Measurements from ENCODE around the gene SFI1. TPM values are rescaled to one million over a fixed set of nuclear protein-coding genes. Genes with fewer than 3 reads are reported as not detected.

Gene SFI1
- total RNA-seq, 1 donor from 2014 or later, result 40.6 TPM

- no peak overlapping the region for H3K4me3 Mint-ChIP-seq (ENCODE audit: unreplicated experiment)
- no peak for DNase-seq (ENCODE audit: extremely low spot score, unreplicated experiment)
- no peak for TF ChIP-seq CTCF (IDR thresholded peaks at IDR 0.05)
- H3K9me3 Mint-ChIP-seq (ENCODE audit: unreplicated experiment), result no peaks in the 10 kb centered on the region
- H3K27me3 Mint-ChIP-seq (ENCODE audit: unreplicated experiment), result no peaks in the 10 kb centered on the region
- peaks cover 9% of the 10 kb centered on the region for H3K36me3 Mint-ChIP-seq (ENCODE audit: unreplicated experiment)
- H3K4me1 Mint-ChIP-seq (ENCODE audit: unreplicated experiment), result no peaks in the 10 kb centered on the region
- no peak overlapping the region for H3K27ac Mint-ChIP-seq (ENCODE audit: unreplicated experiment)
Observed at GRCh38 chr22:31616315-31616980, 120.1 kb downstream of the SFI1 start.

- no peak overlapping the region for H3K4me3 Mint-ChIP-seq (ENCODE audit: unreplicated experiment)
- no peaks in the 10 kb centered on the region for H3K9me3 Mint-ChIP-seq (ENCODE audit: unreplicated experiment)
- no peaks in the 10 kb centered on the region for H3K4me1 Mint-ChIP-seq (ENCODE audit: unreplicated experiment)
- H3K27ac Mint-ChIP-seq (ENCODE audit: unreplicated experiment), result no peak overlapping the region
- H3K27me3 Mint-ChIP-seq (ENCODE audit: unreplicated experiment), result no peaks in the 10 kb centered on the region
- TF ChIP-seq CTCF (IDR thresholded peaks at IDR 0.05), result no peak
- H3K36me3 Mint-ChIP-seq (ENCODE audit: unreplicated experiment), result peaks cover 11% of the 10 kb centered on the region
- DNase-seq (ENCODE audit: extremely low spot score, unreplicated experiment), result no peak
Observed at GRCh38 chr22:31618057-31618456, 121.7 kb downstream of the SFI1 start.

DNA sequence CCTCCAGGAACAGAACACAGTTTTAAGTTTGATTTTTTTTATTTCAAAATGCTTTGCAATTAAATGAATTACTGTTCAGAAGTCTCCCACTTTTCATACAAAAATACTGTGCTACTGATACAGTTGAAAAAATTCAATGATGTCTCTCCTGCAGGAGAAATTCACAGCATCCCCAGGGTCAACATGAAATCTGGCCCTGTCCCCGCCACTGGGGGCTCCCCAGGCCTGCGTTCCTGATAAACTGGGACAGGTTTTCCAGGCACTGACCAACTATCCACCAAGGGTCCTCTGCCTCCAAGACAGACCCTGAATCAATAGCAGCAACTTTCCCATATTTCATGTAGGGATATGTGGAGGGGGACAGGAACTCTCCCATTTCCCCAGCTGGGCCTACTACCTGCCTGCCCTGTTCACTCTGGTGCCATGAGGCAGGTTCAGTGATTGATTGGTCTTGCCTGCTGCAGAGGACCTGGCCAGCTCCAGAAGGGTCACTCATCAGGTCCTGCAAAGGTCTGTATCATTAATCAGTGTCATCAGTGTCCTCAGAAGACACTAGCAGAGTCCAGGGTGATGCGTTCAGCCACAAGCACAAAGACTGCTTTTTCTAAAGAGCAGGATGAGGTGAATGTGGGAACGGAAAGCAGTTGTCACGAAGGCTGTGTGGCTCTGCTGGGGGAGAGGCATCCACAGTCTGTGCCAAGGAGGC, 122.3 kb downstream of the SFI1 start:
- Mint-ChIP-seq H3K9me3 (ENCODE audit: unreplicated experiment) (no peaks in the 10 kb centered on the region), H3K27ac (ENCODE audit: unreplicated experiment) (peak overlapping the region; percentile 14), H3K36me3 (ENCODE audit: unreplicated experiment) (peaks cover 11% of the 10 kb centered on the region), H3K4me1 (ENCODE audit: unreplicated experiment) (no peaks in the 10 kb centered on the region), H3K4me3 (ENCODE audit: unreplicated experiment) (no peak overlapping the region), H3K27me3 (ENCODE audit: unreplicated experiment) (no peaks in the 10 kb centered on the region)
- DNase-seq (ENCODE audit: extremely low spot score, unreplicated experiment), result no peak
- TF ChIP-seq CTCF (IDR thresholded peaks at IDR 0.05), result no peak

GRCh38 chr22:31619611-31620300, 123.4 kb downstream of the SFI1 start:
- H3K9me3 Mint-ChIP-seq (ENCODE audit: unreplicated experiment), result no peaks in the 10 kb centered on the region
- H3K27me3 Mint-ChIP-seq (ENCODE audit: unreplicated experiment), result no peaks in the 10 kb centered on the region
- no peak overlapping the region for H3K27ac Mint-ChIP-seq (ENCODE audit: unreplicated experiment)
- no peak for DNase-seq (ENCODE audit: extremely low spot score, unreplicated experiment)
- no peak overlapping the region for H3K4me3 Mint-ChIP-seq (ENCODE audit: unreplicated experiment)
- peaks cover 11% of the 10 kb centered on the region for H3K36me3 Mint-ChIP-seq (ENCODE audit: unreplicated experiment)
- TF ChIP-seq CTCF (IDR thresholded peaks at IDR 0.05), result no peak
- H3K4me1 Mint-ChIP-seq (ENCODE audit: unreplicated experiment), result peaks cover 5% of the 10 kb centered on the region

All from osteocyte (in vitro differentiated cells).